ENCODE measurements around the gene MGME1.

MGME1 gene

DNA sequence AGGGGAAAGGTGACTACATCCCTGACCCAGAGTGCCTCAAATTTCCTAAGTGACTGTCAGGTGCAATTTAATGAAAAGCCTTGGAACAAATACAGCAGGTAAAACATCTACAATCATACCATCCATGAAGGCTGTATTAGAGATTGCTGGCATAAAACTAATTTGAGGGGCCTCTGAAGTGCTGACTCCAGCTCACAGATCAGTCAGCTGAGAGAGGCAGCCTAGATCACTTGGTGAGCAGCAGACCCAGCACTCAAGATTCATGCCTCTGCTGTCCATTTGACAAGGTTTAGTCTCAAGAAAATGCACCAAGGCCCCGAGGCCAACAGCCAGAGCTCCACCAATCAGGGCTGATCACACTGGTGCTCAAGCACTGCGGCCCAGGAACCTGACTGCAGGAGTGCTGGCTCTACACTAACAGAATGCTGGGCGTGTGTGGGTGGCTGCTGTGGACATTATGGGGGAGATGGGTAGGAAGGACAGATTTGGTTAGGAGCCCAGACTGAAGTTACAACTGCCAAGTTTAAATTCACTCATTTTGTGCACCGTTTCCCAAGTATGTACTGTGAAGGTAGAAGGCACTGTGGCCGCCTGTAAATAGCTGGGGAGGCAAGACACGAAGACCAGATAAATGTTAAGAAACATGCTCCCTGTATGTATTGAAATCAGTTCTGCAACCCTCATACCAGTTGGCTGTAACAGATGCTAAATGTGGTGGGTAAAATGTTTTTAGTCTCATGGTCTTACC lies 28.4 kb upstream of the MGME1 start:
- Histone ChIP-seq H3K4me2 (ENCODE audit: low read depth, low read length, poor library complexity, severe bottlenecking) (no peak overlapping the region), H3K9me2 (replicated peaks; ENCODE audit: low read depth, low read length) (no peaks in the 10 kb centered on the region), H3K9me3 (ENCODE audit: insufficient read depth, low read depth, low read length) (no peaks in the 10 kb centered on the region), H3K79me2 (ENCODE audit: insufficient read depth, low read length) (no peaks in the 10 kb centered on the region), H3K4me3 (ENCODE audit: low read length, poor library complexity, severe bottlenecking) (no peak overlapping the region), H3K36me3 (ENCODE audit: insufficient read depth, low read length) (peaks cover 49% of the 10 kb centered on the region), H3K9ac (ENCODE audit: low read depth, low read length, poor library complexity, severe bottlenecking) (no peak overlapping the region), H3K27me3 (ENCODE audit: insufficient read depth, low read length, poor library complexity, severe bottlenecking) (no peaks in the 10 kb centered on the region), H3K4me1 (ENCODE audit: insufficient read depth, low read length, poor library complexity, severe bottlenecking) (peaks cover 13% of the 10 kb centered on the region), H2AFZ (ENCODE audit: low read length) (no peak overlapping the region), H3F3A (ENCODE audit: low read depth) (peaks cover 11% of the 10 kb centered on the region; the same call in 1 of the 2 replicates), H4K20me1 (ENCODE audit: insufficient read depth, low read length, poor library complexity, severe bottlenecking) (peaks cover 19% of the 10 kb centered on the region)
- TF ChIP-seq, protein P1, sequence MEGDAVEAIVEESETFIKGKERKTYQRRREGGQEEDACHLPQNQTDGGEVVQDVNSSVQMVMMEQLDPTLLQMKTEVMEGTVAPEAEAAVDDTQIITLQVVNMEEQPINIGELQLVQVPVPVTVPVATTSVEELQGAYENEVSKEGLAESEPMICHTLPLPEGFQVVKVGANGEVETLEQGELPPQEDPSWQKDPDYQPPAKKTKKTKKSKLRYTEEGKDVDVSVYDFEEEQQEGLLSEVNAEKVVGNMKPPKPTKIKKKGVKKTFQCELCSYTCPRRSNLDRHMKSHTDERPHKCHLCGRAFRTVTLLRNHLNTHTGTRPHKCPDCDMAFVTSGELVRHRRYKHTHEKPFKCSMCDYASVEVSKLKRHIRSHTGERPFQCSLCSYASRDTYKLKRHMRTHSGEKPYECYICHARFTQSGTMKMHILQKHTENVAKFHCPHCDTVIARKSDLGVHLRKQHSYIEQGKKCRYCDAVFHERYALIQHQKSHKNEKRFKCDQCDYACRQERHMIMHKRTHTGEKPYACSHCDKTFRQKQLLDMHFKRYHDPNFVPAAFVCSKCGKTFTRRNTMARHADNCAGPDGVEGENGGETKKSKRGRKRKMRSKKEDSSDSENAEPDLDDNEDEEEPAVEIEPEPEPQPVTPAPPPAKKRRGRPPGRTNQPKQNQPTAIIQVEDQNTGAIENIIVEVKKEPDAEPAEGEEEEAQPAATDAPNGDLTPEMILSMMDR (conservative IDR thresholded peaks at IDR 0.05; ENCODE audit: low read length) = no peak
- no peak for TF ChIP-seq EZH2phosphoT487 (IDR thresholded peaks at IDR 0.05; ENCODE audit: borderline replicate concordance)

- Histone ChIP-seq H3F3A (ENCODE audit: low read depth) (peaks cover 11% of the 10 kb centered on the region; the same call in 1 of the 2 replicates), H3K9me3 (ENCODE audit: insufficient read depth, low read depth, low read length) (no peaks in the 10 kb centered on the region), H2AFZ (ENCODE audit: low read length) (no peak overlapping the region), H3K4me3 (ENCODE audit: low read length, poor library complexity, severe bottlenecking) (no peak overlapping the region), H3K4me1 (ENCODE audit: insufficient read depth, low read length, poor library complexity, severe bottlenecking) (peaks cover 13% of the 10 kb centered on the region), H4K20me1 (ENCODE audit: insufficient read depth, low read length, poor library complexity, severe bottlenecking) (peaks cover 25% of the 10 kb centered on the region), H3K9me2 (replicated peaks; ENCODE audit: low read depth, low read length) (no peaks in the 10 kb centered on the region), H3K36me3 (ENCODE audit: insufficient read depth, low read length) (peaks cover 58% of the 10 kb centered on the region), H3K9ac (ENCODE audit: low read depth, low read length, poor library complexity, severe bottlenecking) (no peak overlapping the region), H3K27me3 (ENCODE audit: insufficient read depth, low read length, poor library complexity, severe bottlenecking) (no peaks in the 10 kb centered on the region), H3K4me2 (ENCODE audit: low read depth, low read length, poor library complexity, severe bottlenecking) (no peak overlapping the region), H3K79me2 (ENCODE audit: insufficient read depth, low read length) (peaks cover 6% of the 10 kb centered on the region; the same call in 1 of the 2 replicates)
- TF ChIP-seq, protein P1 (conservative IDR thresholded peaks at IDR 0.05; ENCODE audit: low read length) = no peak
- no peak for TF ChIP-seq EZH2phosphoT487 (IDR thresholded peaks at IDR 0.05; ENCODE audit: borderline replicate concordance)
Measured at GRCh38 chr20:17941087-17941825, 27.6 kb upstream of the MGME1 start.

DNA sequence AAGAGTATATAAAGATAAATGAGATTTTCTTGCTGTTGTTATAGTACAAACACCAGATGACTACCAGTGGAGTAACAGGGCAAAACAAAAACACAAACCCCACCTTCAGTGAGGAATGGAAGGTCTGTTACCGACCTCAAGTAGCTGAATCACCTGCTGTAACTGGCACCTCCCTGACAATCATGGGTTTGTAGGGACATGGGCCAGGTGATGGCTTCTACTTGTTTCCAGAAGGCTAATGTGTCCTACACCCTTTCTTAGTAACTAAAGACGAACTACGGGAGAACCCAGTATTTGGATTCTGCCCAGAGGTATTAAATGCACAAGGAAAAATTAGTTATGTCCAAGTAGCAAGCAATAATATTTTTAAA lies 27.0 kb upstream of the MGME1 start:
- H3K9ac ChIP-seq (ENCODE audit: low read depth, low read length, poor library complexity, severe bottlenecking) = no peak overlapping the region
- H3K4me3 ChIP-seq (ENCODE audit: low read length, poor library complexity, severe bottlenecking) = no peak overlapping the region
- peaks cover 30% of the 10 kb centered on the region for H4K20me1 ChIP-seq (ENCODE audit: insufficient read depth, low read length, poor library complexity, severe bottlenecking)
- peaks cover 11% of the 10 kb centered on the region; the same call in 1 of the 2 replicates for H3F3A ChIP-seq (ENCODE audit: low read depth)
- peaks cover 64% of the 10 kb centered on the region for H3K36me3 ChIP-seq (ENCODE audit: insufficient read depth, low read length)
- H3K4me2 ChIP-seq (ENCODE audit: low read depth, low read length, poor library complexity, severe bottlenecking) = no peak overlapping the region
- H3K27me3 ChIP-seq (ENCODE audit: insufficient read depth, low read length, poor library complexity, severe bottlenecking) = no peaks in the 10 kb centered on the region
- TF ChIP-seq, protein P1 (conservative IDR thresholded peaks at IDR 0.05; ENCODE audit: low read length) = no peak
- no peak for TF ChIP-seq EZH2phosphoT487 (IDR thresholded peaks at IDR 0.05; ENCODE audit: borderline replicate concordance)
- no peak overlapping the region for H2AFZ ChIP-seq (ENCODE audit: low read length)
- H3K9me2 ChIP-seq (replicated peaks; ENCODE audit: low read depth, low read length) = no peaks in the 10 kb centered on the region
- peaks cover 11% of the 10 kb centered on the region; the same call in 1 of the 2 replicates for H3K79me2 ChIP-seq (ENCODE audit: insufficient read depth, low read length)
- H3K4me1 ChIP-seq (ENCODE audit: insufficient read depth, low read length, poor library complexity, severe bottlenecking) = peaks cover 13% of the 10 kb centered on the region
- H3K9me3 ChIP-seq (ENCODE audit: insufficient read depth, low read depth, low read length) = no peaks in the 10 kb centered on the region

Data from Loucy (cell line).